Lung (tissue), 12 donors: ENCODE measurements around the gene CLCF1. TPM values are rescaled to one million over a fixed set of nuclear protein-coding genes. Genes with fewer than 3 reads are reported as not detected.

Source experiments
- ATAC-seq: fragments of 200-7000 bp; cut with Tn5 transposase; one replicate; pipeline ENCODE4 v1.9.1; 2020; ENCODE audit warnings: moderate number of reproducible peaks; ENCODE audit not compliant: insufficient read depth, low FRiP score
- DNase-seq, 3 donors: peaks; one replicate each; pipeline ENCODE4 v3.0.0-alpha.2; 2013 to 2017
- H3K27ac ChIP-seq, 2 donors: one replicate each; pipeline ENCODE4 v1.5.1; 2013; ENCODE audit warnings: mild to moderate bottlenecking in 2 of 2, moderate library complexity in 2 of 2, control low read depth in 1 of 2, inconsistent platforms in 1 of 2, low read depth in 1 of 2, low read length in 1 of 2
- H3K27me3 ChIP-seq, 3 donors: one replicate each; pipeline ENCODE4 v1.5.1; 2013; ENCODE audit warnings: low read length in 2 of 3; ENCODE audit not compliant: control insufficient read depth in 3 of 3, insufficient read depth in 3 of 3
- H3K36me3 ChIP-seq, 4 donors: one replicate each; pipeline ENCODE4 v1.5.1; 2013; ENCODE audit warnings: low read length in 4 of 4, mild to moderate bottlenecking in 1 of 4, moderate library complexity in 1 of 4; ENCODE audit not compliant: control insufficient read depth in 4 of 4, insufficient read depth in 4 of 4
- H3K4me1 ChIP-seq, 5 donors: one replicate each; pipeline ENCODE4 v1.5.1; 2013; ENCODE audit warnings: low read length in 5 of 5, mild to moderate bottlenecking in 2 of 5, moderate library complexity in 1 of 5; ENCODE audit not compliant: control insufficient read depth in 5 of 5, insufficient read depth in 5 of 5
- H3K4me3 ChIP-seq: one replicate; pipeline ENCODE4 v1.5.1; 2013; ENCODE audit warnings: mild to moderate bottlenecking, control low read depth, moderate library complexity
- H3K9ac ChIP-seq, 2 donors: one replicate each; pipeline ENCODE4 v1.5.1; 2013; ENCODE audit warnings: low read length in 2 of 2, control low read depth in 1 of 2; ENCODE audit not compliant: insufficient read depth in 1 of 2
- H3K9me3 ChIP-seq, 4 donors: one replicate each; pipeline ENCODE4 v1.5.1; 2013; ENCODE audit warnings: low read length in 3 of 4, mild to moderate bottlenecking in 1 of 4, moderate library complexity in 1 of 4; ENCODE audit not compliant: control insufficient read depth in 4 of 4, insufficient read depth in 3 of 4
- WGBS, 2 donors: extraction: QIAGEN DNeasy Blood & Tissue Kit; methylation state at CpG; one replicate each; pipeline ENCODE4 v1.1.7; 2013; 5-methylcytosine and 5-hydroxymethylcytosine counted together
- polyA plus RNA-seq, 2 donors: library from polyadenylated mRNA; stranded (reverse); fragments of 200-250 nt; gene quantifications; one replicate each; pipeline ENCODE4 v1.2.1, GENCODE V29; 2013
- total RNA-seq, 2 donors: library from RNA; depleted of rRNA in 1 of 2; stranded (reverse); fragments of >200 nt in 1 of 2; gene quantifications; one replicate each; pipeline ENCODE4 v1.2.1, GENCODE V29; 2014 to 2021
- TF ChIP-seq, protein P1 (sequence below): IDR thresholded peaks from 2 replicates; pipeline ENCODE4 v1.5.1; 2012; ENCODE audit warnings: mild to moderate bottlenecking; ENCODE audit errors: control extremely low read depth, extremely low read depth
- donor health status: control.
- donor health status: control.
- donor health status: Bipolar disorder and iron deficiency.
- donor health status: healthy.
- donor health status: DM: yes; HTN: yes; CAD: no.

CLCF1 gene
- total and polyA plus RNA-seq, 4 donors = 3.5 to 10.0 (median 8.7) TPM

DNA sequence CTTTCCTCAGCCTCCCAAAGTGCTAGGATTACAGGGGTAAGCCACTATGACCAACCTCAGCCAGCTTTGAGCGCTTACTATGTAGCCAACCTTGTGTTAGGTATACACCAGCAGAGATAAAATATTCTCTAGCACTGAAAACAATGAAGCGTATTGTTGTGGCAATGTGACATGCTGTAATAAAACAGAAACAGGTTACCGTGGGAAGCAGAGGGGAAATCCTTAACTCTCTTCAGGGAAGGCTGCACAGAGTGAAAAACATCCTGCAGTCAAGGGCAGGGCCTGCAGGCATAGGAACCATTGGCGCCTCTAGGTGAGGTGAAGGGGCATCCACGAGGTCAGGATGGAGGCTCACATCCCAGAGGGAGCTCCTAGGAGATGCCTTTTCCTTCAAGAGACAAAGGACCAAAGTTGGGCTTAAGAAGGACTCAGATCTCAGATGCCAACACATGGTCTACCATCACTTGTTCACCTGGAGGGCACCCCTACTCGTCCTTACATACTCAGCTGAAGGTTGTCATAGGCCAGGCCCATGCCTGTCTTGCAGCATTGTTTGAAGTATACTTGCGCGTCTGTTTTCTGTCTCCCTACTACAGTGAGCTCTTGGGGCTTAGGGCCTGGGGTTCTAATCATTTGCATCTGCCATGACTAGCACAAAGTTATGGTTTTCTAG lies 28.0 kb downstream of the CLCF1 start:
- TF ChIP-seq, protein P1, sequence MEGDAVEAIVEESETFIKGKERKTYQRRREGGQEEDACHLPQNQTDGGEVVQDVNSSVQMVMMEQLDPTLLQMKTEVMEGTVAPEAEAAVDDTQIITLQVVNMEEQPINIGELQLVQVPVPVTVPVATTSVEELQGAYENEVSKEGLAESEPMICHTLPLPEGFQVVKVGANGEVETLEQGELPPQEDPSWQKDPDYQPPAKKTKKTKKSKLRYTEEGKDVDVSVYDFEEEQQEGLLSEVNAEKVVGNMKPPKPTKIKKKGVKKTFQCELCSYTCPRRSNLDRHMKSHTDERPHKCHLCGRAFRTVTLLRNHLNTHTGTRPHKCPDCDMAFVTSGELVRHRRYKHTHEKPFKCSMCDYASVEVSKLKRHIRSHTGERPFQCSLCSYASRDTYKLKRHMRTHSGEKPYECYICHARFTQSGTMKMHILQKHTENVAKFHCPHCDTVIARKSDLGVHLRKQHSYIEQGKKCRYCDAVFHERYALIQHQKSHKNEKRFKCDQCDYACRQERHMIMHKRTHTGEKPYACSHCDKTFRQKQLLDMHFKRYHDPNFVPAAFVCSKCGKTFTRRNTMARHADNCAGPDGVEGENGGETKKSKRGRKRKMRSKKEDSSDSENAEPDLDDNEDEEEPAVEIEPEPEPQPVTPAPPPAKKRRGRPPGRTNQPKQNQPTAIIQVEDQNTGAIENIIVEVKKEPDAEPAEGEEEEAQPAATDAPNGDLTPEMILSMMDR = no peak
- ATAC-seq (no peak), DNase-seq (no peak)
- H3K4me1 ChIP-seq = peaks cover 0 to 4% (median 0%) of the 10 kb centered on the region in 5 donors
- H3K27ac ChIP-seq = peak overlapping the region in 1 of 2 donors; percentile 30
- no peaks in the 10 kb centered on the region for H3K9me3 ChIP-seq
- peak overlapping the region in 1 of 2 donors; percentile 19 for H3K9ac ChIP-seq
- WGBS, 2 donors = 71 to 82% methylated on average over 8 of the region's 8 CpGs
- H3K4me3 ChIP-seq = no peak overlapping the region
- peaks cover 0 to 3% (median 0%) of the 10 kb centered on the region in 4 donors for H3K36me3 ChIP-seq
- no peaks in the 10 kb centered on the region for H3K27me3 ChIP-seq

DNA sequence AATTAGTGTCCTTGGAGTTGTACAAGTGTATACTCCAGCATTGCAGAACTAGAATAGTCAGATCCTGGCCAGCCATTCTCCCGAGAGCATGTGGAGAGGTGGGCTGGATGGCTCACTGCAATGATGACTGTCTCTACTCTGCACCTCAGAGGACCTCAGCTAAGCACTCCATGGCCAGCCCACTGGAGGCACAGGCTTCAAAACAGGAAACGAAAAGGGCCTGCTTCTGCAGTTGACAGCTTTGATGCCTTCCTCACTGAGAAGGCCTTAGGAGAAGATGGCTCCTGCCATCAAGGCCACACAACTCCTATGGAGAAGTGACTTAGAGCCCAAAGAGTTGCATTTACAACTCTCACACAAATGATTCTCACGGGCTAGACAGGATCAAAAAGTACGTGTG lies 29.1 kb downstream of the CLCF1 start:
- no peak for DNase-seq
- Histone ChIP-seq H3K9ac (no peak overlapping the region), H3K4me3 (no peak overlapping the region), H3K27ac (no peak overlapping the region), H3K27me3 (no peaks in the 10 kb centered on the region), H3K9me3 (no peaks in the 10 kb centered on the region), H3K36me3 (peaks cover 0 to 3% (median 1%) of the 10 kb centered on the region in 4 donors), H3K4me1 (peaks cover 0 to 4% (median 0%) of the 10 kb centered on the region in 5 donors)
- TF ChIP-seq, protein P1 = no peak
- ATAC-seq = no peak
- 78 to 83% methylated on average over 4 of the region's 4 CpGs for WGBS, 2 donors

DNA sequence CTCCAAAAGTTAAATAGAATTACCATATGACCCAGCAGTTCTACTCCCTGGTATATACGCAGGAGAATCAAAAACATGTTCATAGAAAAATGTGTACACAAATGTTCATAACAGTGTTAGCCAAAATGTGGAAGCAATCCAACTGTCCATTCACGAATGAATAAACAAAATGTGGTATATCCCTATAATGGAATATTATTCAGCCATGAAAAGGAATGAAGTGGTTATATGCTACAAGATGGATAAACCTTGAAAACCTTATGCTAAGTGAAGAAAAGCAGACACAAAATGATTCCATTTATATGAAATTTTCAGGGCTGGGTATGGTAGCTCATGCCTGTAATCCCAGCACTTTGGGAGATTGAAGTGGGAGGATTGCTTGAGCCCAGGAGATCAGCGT lies 36.1 kb downstream of the CLCF1 start:
- Histone ChIP-seq H3K36me3 (peaks cover 0 to 5% (median 1%) of the 10 kb centered on the region in 4 donors), H3K4me1 (no peaks in the 10 kb centered on the region), H3K27ac (no peak overlapping the region), H3K27me3 (no peaks in the 10 kb centered on the region), H3K9ac (no peak overlapping the region), H3K9me3 (no peaks in the 10 kb centered on the region), H3K4me3 (no peak overlapping the region)
- TF ChIP-seq, protein P1 = no peak
- DNase-seq = no peak
- ATAC-seq = no peak
- 93 to 98% methylated on average over 3 of the region's 3 CpGs for whole genome bisulfite sequencing, 2 donors
